NCI-H187 treated with DMSO at 0.1 percent for 48 hours (cell line): ENCODE data around the gene PRM3.

Experiments
- DNase-seq: peaks from one replicate; lab custom pipeline; 2025; lab: John Stamatoyannopoulos, UW

PRM3 gene

DNA sequence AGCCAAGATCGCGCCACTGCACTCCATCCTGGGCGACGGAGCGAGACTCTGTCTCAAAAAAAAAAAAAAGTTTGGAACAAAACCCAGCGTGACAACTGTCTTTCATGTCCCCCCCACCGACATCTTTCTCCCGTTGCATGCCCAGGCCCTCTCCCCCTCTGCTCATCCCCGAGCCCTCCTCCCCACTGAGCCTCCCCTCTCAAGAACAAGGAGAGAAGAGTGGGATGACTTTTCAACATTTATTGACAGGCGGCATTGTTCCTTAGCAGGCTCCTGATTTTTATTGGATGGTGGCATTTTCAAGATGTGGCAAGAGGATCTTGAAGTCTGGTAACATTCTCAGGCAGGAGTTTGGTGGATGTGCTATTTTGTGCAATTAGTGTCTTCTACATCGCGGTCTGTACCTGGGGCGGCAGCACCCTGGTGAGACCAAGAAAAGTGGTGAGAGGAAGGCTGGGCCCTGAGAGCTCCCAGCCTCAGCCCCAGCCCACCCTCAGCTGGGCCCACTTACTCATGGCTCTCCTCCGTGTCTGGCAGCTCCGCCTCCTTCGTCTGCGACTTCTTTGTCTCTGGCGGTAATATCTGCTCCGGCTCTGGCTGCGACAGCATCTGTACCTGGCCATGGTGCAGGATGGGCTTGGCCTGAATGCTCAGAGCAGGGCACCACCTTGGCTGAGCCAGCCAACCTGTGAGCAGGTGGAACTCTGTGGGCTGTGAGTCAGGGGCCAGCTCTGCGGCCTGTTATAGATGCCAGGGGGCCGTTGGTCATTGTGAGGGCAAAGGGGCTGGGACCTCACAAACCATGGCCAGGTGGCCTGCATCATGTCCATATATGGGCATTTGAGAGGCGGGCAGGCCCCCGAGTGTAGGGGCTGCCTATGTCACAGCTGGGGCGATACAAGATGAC is 7.4 kb upstream of the PRM3 start, which contains the start of gene PRM1:
Gene PRM1, minus strand, starts transcription at position 715 of the 907 bp plus-strand sequence. Its CDS starts 92 bp downstream, at position 623.
- no peak for DNase-seq

DNA sequence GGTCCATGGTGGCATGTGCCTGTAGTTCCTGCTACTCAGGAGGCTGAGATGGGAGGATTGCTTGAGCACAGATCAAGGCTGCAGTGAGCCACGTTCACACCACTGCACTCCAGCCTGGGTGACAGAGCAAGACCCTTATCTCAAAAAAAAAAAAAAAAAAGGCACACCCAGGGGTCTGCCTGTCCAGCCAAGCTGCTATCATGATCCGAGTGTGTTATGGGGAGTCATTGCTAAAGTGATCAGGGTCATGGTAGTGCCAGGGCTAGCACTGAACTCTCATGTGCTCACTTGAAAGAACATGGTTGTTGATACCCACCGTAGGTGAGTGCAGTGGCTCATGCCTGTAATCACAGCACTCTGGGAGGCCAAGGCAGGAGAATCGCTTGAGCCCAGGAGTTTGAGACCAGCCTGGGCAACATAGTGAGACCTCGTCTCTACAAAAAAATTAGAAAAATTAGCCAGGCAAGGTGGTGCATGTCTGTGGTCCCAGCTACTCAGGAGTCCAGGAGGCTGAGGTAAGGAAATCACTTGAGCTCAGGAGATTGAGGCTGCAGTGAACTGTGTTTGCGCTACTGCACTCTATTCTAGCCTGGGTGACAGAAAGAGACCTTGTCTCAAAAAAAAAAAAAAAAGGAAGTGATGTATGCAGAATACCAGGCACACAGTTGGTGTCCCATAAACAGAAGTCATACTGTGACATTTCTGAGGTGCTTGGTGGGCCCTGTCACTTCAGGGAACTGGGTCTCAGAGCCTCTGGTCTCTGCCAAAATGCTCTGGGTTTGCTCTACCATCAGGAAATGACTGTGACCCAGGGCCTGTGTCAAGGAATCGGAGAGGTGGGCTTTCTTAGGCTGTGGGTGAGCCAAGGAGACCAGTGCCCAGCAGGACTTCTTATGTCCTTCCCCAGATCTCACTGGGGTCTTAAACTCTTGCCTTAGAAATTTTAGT is 5.5 kb upstream of the PRM3 start:
- no peak for DNase-seq

DNA sequence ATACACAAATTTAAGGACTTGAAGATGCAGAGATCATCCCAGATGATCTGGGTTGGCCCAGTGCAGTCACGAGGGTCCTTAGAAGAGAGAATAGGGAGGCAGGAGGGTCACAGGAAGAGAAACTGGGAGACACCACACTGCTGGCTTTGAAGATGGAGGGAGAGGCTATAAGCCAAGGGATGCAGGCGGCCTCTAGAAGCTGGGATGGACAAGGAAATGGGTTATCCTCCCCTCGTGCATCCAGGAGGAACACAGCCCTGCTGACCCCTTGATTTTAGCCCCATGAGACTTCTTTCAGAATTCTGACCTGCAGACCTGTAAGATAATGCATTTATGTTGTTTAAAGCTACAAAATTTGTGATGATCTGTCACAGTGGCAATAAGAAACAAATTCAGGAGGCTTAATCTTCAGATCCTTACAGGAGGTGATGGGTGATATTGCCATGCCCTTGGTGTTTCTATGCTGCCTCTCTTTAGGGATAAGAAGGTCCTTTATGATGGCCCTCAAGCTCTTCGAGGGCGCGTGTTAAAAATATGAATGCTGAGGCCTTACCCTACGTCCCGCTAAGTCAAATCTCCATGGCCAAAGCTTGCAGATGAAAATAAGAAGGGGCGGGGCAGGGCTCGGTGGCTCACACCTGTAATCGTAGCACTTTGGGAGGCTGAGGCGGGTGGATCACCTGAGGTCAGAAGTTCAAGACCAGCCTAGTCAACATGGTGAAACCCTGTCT is 4.3 kb upstream of the PRM3 start:
- no peak for DNase-seq

DNA sequence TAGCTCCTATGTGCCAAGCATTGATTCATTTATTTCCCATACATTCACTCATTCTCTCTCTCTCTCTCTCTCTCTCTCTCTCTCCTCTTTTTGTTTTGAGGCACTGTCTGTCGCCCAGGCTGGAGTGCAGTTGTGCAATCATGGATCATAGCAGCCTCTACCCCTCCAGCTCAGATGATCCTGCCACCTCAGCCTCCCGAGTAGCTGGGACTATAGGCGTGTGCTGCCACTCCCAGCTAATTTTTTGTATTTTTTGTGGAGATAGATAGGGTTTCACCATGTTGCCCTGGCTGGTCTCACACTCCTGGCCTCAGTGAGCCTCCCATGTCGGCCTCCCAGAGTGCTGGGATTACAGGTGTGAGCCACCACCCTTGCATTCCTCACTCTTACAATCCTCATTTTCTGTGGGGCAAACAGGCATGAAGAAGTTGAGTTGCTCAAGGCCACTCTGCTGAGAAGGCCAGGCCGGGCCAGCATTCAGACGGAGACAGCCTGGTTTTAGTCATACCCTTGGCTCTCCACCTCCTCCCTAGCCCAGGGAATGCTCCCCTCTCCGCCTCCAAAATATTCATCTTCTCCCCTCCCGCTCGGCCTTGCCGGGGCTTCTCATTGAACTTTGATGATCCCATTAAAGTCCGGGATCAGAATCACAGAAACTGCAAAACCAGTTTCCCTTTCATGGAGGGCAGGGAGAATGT is 3.6 kb upstream of the PRM3 start:
- no peak for DNase-seq

DNA sequence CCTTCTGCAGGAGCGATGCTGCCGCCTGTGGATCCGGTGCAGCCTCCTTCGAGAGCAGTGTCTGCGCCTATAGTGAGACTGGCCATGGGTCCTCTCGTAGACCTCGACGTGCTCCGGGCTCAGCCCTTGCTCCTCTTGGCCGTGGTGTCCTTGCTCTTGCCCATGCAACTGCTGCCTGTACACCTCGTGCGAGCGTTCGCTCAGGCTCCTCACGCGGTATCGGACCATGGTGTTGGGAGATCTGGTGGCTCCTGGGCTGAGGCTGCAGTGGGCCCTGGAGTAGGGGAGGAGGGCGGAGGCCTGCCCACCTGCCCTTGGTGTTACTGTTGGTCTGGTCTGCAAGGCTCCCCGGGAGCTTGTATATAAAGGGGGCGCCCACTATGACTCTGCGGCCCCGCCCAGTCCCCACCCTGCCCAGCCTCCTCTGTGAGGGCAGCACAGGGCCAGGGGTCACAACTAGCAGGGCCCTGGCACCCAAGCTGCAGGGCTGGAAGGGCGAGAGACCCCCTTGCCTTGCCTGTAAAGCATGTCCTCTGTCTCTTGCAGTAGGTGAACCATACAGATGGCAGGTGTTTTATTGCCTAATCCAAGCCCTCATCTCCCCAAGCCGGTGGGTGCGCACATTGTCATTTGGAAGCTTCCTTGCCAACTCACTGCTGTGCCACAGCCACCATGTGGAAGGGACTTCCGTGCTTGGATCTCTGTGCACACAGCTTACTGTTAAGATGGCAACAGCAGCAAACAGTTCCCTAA is 2.9 kb upstream of the PRM3 start, which contains the start of gene PRM2:
Gene PRM2, minus strand, starts transcription at position 338 of the 753 bp plus-strand sequence. Its CDS starts 110 bp downstream, at position 228.
- DNase-seq: no peak

DNA sequence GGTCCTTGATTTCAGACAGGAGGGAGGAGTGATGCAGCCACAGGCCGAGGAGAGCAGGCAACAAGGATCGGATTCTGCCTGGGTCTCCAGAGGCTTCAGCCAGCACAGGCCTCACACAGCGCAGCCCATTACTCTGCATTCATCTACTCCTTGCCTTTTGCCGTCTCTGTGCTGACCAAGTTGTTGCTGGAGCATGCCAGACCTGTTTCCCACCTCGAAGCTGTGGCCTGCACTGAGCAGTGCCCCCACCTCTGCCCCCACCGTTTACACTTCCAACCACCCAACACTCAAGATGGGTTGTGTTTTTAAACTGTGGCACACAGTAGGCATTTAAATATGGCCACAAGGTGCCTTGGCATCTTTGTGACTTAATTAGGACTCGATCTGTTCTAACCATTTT is 1.5 kb upstream of the PRM3 start:
- DNase-seq: no peak

DNA sequence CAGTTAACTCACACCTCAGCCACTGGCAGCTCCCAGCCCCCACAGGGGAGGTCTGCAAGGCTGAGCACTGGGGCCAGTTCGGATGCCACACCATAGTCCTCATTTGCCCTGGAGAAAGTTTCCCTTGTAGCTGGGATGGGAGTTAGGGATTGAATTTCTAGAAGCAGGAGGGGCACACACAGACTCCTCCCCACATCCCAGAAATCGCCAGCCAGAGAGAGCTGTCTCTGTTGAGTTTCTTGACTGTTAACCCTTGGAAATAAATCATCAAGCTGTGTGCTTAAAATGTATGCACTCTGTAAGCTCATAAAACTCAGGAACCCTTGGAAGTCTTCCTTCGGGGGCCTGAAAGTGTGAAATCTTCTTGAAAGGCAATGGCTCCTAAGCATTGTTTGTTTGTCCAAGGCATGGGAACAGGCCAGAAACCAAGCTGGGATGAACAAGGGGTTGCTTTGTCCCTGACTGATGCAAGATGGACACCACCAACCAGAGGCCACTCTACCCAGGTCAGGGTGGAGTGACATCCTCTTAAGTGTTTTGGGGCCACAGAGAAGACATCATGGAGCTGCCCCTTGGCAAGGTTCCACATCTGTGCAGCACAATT is 394 bp upstream of the PRM3 start:
- no peak for DNase-seq

DNA sequence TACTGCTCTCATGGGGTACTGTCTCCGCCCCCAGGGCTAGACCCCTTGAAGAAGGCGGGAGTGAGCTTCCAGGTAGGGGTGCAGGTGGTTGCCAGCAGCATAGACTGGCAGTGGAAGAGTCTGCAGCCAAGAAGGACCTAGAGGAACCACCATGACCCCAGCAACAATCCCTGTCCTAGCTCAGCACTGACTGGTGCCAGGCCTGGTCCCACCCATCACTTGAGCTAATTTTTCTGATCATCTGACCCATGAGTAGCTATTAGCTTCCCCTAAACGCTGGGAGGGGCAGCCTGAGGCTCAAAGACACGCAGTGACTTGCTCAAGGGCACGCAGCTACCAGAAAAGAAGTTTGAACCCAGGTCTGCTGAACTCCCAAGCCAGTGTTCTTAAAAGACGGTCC is 945 bp downstream of the PRM3 start:
- no peak for DNase-seq

DNA sequence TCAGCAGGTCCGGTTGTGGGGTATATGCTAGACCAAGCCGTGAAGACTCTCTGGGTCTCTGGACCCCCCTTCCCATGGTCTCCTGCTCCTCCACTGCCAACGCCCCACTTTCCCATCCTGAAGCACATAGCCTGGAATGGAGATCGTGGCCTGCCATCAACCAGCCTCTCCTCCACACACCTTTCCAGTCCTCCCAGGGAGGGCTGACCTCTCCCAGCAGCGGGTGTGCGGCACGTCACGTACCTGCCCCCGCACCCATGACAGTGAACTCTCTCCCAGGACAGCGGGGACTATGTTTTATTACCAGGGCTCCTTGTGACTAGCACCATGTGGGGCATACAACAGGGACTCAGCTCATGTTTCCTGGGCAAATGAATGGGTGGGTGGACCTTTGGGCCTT is 1.8 kb downstream of the PRM3 start:
- DNase-seq: no peak

DNA sequence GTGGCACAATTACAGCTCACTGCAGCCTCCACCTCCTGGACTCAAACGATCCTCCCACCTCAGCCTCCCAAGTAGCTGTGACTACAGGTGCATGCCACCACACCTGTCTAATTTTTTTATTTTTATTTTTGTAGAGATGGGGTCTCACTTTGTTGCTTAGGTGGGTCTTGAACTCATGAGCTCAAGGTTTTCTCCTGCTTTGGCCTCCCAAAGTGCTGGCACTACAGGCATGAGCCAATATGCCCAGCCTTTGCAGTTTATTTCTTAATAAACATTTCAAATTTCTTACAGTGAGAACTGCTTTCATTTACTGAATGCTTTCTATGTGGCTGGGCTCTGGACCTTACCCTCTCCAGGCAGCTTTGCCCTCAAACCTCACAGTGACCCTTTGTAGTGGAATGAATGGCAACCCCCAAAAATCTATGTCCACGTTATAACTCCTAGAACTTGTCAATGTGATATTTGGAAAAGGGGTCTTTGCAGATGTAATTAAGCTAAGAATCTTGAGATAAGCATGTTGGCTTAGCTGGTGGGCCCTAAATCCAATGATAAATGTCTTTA is 2.7 kb downstream of the PRM3 start:
- DNase-seq: no peak

DNA sequence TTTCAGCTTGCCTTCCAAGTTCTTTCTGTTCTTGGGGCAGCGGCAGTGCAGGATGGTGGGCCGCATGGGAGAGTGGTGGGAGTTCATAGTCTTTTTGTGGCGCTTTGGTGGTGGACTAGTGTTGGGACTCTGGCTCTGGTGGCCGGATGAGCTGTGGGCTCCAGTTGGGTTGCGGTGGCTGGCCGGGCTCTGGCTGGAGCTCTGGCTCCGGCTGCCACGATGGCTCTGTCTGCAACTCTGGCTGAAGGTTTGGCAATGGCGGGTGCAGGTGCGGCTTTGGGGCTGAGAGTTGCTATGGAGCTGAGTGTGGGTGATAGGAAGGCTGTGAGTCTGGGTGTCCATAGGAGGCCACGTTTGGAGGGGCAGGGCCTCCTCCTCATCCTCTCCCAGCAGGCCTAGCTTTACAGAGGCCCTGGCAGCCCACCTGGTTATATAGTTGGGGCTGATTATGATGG is 4.5 kb downstream of the PRM3 start, which contains the start of gene TNP2:
Gene TNP2, minus strand, starts transcription at position 405 of the 455 bp plus-strand sequence. Its CDS starts 63 bp downstream, at position 342.
- no peak for DNase-seq

DNA sequence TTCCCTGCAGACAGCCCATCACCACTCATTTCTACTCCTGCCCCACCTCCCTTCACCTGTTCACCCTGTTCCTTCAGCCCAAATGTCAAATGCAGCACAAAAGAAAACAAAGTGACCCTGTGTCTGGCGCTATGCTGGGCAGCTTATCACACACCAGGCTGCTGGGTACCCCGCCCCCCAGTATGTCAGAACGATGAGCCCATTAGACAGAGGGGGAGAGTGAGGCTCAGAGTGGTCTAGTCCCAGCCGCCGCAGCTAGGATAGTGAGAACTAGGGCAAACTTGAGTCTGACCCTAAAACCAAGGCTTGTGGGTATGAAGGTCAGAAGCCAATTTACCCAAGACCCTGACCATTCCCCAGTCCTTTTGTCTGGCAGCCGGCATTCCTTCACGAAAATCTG is 8.3 kb downstream of the PRM3 start:
- no peak for DNase-seq

DNA sequence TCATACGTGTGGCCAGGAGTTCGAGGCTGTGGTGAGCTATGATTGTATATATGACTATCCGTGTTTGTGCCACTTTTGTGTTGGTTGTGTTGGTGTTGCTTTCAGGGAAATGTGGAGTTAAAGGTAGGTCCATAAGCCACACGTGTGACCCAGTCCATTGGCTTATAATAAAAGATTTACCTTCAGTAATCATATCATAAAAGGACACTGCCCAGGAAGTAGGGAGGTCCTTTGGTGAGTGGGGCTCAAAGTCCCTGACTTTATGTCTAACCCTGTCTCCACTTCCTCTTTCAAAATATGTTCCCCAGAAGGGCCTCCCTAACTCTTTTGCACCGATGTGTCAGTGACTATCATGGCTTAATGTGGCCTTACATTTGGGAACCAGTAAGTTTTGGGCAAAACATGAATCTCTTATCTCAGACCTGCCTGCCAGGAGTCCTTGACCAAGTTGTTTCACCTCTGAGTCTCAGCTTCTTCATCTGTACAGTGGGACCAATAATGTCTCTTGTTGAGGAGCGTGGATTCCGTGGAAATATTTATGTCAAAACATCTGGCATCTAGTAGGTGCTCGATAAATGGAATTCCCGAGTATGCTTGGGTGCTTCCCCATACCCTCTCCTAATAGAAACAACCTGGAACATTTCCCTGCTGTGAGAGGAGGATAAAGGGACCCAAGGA is 9.1 kb downstream of the PRM3 start:
- DNase-seq: no peak

DNA sequence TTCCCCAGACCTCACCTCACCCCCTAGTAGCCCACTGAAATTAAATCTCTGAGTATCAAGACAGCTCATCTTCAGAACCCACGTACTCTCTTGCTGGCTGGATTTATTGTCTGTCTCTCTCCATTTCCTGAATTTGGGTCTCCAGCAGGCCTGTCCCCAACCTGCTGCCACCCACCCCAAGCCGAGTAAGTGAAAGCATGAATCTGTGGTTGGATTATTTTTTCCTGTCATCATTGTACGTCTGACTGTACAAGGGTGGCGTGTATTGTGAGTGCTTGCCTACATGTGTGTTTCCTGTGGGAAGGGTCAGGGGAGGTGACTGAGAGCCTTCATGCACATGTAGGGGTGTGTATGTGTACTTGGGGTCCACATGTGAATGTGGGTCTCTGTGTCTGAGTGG is 9.7 kb downstream of the PRM3 start:
- DNase-seq: no peak

DNA sequence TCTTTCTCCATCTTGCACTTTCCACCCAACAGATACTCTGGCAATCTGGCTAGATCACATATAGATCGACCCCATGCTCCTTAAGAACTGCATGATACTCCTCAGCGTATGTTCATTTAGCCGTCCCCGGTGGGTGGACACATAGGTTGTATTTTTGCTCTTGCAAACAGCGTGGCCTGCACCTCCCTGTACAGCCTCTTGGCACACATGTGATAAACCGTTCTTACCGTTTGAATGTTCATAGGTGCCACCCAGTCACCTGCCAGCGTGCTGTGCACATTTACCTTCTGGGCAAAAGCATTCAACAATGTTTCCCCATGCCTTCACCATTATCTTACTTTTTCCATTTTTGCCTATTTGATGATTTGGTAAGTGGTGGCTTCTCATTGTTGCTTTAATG is 10.5 kb downstream of the PRM3 start:
- no peak for DNase-seq

DNA sequence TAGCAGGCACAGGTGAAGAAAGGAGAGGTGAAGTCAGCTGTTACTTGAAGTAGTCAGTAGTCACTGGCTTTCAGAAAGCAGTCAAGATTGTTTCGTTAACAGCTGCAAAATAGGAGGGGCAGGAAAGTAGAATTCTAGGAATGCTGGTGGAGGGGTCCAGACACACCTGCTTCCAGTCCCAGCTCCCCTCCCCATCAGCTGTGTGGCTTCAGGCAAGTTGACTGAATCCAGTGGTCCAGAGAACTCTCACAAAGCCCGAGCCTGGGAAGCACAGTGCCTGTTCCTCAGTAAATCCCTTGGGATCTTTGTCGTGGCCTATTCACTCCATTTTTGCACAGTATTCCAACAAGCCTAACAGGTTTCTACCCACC is 12.8 kb downstream of the PRM3 start:
- DNase-seq: no peak

DNA sequence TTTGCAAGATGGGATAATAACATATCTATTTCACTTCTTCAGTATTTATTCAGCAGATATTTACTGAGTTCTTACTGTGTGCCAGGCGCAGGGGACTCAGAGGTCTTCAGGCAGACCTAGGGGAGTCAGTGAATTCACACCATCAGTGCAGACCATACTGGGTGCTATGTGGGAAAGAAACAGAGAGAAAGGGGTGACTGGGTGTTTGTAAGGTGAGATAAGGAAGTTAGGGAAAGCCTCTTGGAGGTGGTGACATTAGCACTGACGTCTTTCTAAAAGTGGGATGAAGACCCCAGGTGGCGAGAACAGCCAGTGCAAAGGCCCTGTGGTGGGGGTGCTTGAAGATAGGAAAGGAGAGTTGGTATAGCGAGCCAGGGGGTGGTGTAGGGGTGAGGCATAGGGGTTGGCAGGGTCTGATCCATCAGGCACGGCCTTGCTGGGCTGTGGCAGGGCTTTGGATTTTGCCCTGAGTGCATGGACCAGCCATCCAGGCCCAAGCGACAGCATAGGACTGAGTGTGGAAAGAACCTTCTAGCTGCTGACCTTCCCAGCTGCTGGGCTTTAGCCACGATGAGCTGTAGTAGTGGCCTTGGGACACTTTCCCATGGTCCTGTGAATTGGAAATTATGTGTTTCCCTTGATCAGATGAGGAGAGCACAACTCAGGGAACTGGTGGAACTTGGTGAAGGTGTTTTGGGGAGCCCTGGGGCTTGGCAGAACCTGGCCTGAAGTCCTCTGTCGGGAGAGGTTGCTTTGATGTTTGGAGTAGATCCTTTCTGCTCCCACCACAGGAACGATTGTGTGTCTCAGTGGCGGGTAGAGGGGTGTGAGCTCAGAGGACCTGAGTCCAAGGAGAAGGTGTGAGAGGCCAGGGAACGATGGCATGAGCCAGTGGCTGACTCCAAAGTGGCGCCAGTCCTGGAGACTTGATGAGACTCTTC is 13.5 kb downstream of the PRM3 start:
- DNase-seq: no peak
